HEK293 (cell line): ENCODE results near the gene MAP3K14.

Experiments
- HOXC10 ChIP-seq: sonication (generic); formaldehyde crosslinking; IDR thresholded peaks from 2 replicates; pipeline ENCODE4 v1.8.1; 2023; ENCODE audit warnings: mild to moderate bottlenecking, missing genetic modification reagents
- IKZF3 ChIP-seq: fragments of 450-650 bp; IDR thresholded peaks from 2 replicates; pipeline ENCODE4 v1.5.0; 2018; ENCODE audit warnings: missing biosample characterization, mild to moderate bottlenecking, missing genetic modification characterization, moderate library complexity
- KLF7 ChIP-seq: fragments of 450-650 bp; formaldehyde crosslinking; IDR thresholded peaks from 2 replicates; pipeline ENCODE4 v1.5.1; 2016; ENCODE audit warnings: missing biosample characterization, missing genetic modification characterization, borderline replicate concordance
- KLF8 ChIP-seq: fragments of 450-650 bp; formaldehyde crosslinking; IDR thresholded peaks from 2 replicates; pipeline ENCODE4 v1.5.1; 2016; ENCODE audit warnings: missing biosample characterization, missing genetic modification characterization
- OVOL3 ChIP-seq: fragments of 450-650 bp; formaldehyde crosslinking; IDR thresholded peaks from 2 replicates; pipeline ENCODE4 v1.5.1; 2016; ENCODE audit warnings: missing biosample characterization, missing genetic modification characterization
- RBAK ChIP-seq: fragments of 450-650 bp; formaldehyde crosslinking; IDR thresholded peaks from 2 replicates; pipeline ENCODE4 v1.5.1; 2016; ENCODE audit warnings: missing biosample characterization, missing genetic modification characterization
- WT1 ChIP-seq: fragments of 450-650 bp; formaldehyde crosslinking; IDR thresholded peaks from 2 replicates; pipeline ENCODE4 v1.5.1; 2016; ENCODE audit warnings: missing biosample characterization, missing genetic modification characterization
- YY2 ChIP-seq: fragments of 450-650 bp; formaldehyde crosslinking; IDR thresholded peaks from 2 replicates; pipeline ENCODE4 v1.5.1; 2016; ENCODE audit warnings: missing biosample characterization, missing genetic modification characterization
- ZNF121 ChIP-seq: fragments of 450-650 bp; formaldehyde crosslinking; IDR thresholded peaks from 2 replicates; pipeline ENCODE4 v1.5.1; 2016; ENCODE audit warnings: missing biosample characterization, missing genetic modification characterization
- ZNF133 ChIP-seq: fragments of 450-650 bp; formaldehyde crosslinking; IDR thresholded peaks from 2 replicates; pipeline ENCODE4 v1.5.1; 2016; ENCODE audit warnings: missing biosample characterization, missing genetic modification characterization
- ZNF138 ChIP-seq: fragments of 450-650 bp; formaldehyde crosslinking; IDR thresholded peaks from 2 replicates; pipeline ENCODE4 v1.5.1; 2016; ENCODE audit warnings: missing biosample characterization, missing genetic modification characterization, borderline replicate concordance
- ZNF140 ChIP-seq: fragments of 450-650 bp; formaldehyde crosslinking; IDR thresholded peaks from 2 replicates; pipeline ENCODE4 v1.5.1; 2016; ENCODE audit warnings: missing biosample characterization, missing genetic modification characterization
- ZNF146 ChIP-seq: fragments of 450-650 bp; formaldehyde crosslinking; IDR thresholded peaks from 2 replicates; pipeline ENCODE4 v1.5.1; 2016; ENCODE audit warnings: missing biosample characterization, missing genetic modification characterization
- ZNF155 ChIP-seq: fragments of 450-650 bp; formaldehyde crosslinking; IDR thresholded peaks from 2 replicates; pipeline ENCODE4 v1.5.1; 2016; ENCODE audit warnings: missing biosample characterization, missing genetic modification characterization
- ZNF169 ChIP-seq: fragments of 450-650 bp; formaldehyde crosslinking; IDR thresholded peaks from 2 replicates; pipeline ENCODE4 v1.5.1; 2016; ENCODE audit warnings: missing biosample characterization, missing genetic modification characterization
- ZNF202 ChIP-seq: fragments of 450-650 bp; formaldehyde crosslinking; IDR thresholded peaks from 2 replicates; pipeline ENCODE4 v1.5.1; 2016; ENCODE audit warnings: missing biosample characterization, missing genetic modification characterization, borderline replicate concordance
- ZNF23 ChIP-seq: fragments of 450-650 bp; formaldehyde crosslinking; IDR thresholded peaks from 2 replicates; pipeline ENCODE4 v1.5.1; 2016; ENCODE audit warnings: missing biosample characterization, missing genetic modification characterization, borderline replicate concordance
- ZNF24 ChIP-seq: fragments of 450-650 bp; formaldehyde crosslinking; IDR thresholded peaks from 2 replicates; pipeline ENCODE4 v1.5.1; 2016; ENCODE audit warnings: missing biosample characterization, missing genetic modification characterization
- ZNF266 ChIP-seq: fragments of 450-650 bp; formaldehyde crosslinking; IDR thresholded peaks from 2 replicates; pipeline ENCODE4 v1.5.1; 2016; ENCODE audit warnings: missing biosample characterization, missing genetic modification characterization, low read depth
- ZNF324 ChIP-seq: fragments of 450-650 bp; formaldehyde crosslinking; IDR thresholded peaks from 2 replicates; pipeline ENCODE4 v1.5.1; 2016; ENCODE audit warnings: missing biosample characterization, missing genetic modification characterization
- ZNF354C ChIP-seq: fragments of 450-650 bp; formaldehyde crosslinking; IDR thresholded peaks from 2 replicates; pipeline ENCODE4 v1.5.1; 2016; ENCODE audit warnings: missing biosample characterization, missing genetic modification characterization, low read depth, borderline replicate concordance
- ZNF366 ChIP-seq: fragments of 450-650 bp; formaldehyde crosslinking; conservative IDR thresholded peaks from 2 replicates; pipeline ENCODE4 v1.5.1; 2016; ENCODE audit warnings: missing biosample characterization, missing genetic modification characterization
- ZNF530 ChIP-seq: fragments of 450-650 bp; formaldehyde crosslinking; IDR thresholded peaks from 2 replicates; pipeline ENCODE4 v1.5.1; 2016; ENCODE audit warnings: low read depth, missing biosample characterization, missing genetic modification characterization
- ZNF555 ChIP-seq: fragments of 450-650 bp; formaldehyde crosslinking; conservative IDR thresholded peaks from 2 replicates; pipeline ENCODE4 v1.5.1; 2017; ENCODE audit warnings: missing biosample characterization, mild to moderate bottlenecking, missing genetic modification characterization, inconsistent platforms
- ZNF585B ChIP-seq: fragments of 450-650 bp; formaldehyde crosslinking; IDR thresholded peaks from 2 replicates; pipeline ENCODE4 v1.5.1; 2016; ENCODE audit warnings: missing biosample characterization, missing genetic modification characterization
- ZNF629 ChIP-seq: fragments of 450-650 bp; formaldehyde crosslinking; IDR thresholded peaks from 2 replicates; pipeline ENCODE4 v1.5.1; 2017; ENCODE audit warnings: missing biosample characterization, missing genetic modification characterization
- ZNF777 ChIP-seq: fragments of 450-650 bp; formaldehyde crosslinking; IDR thresholded peaks from 2 replicates; pipeline ENCODE4 v1.5.1; 2017; ENCODE audit warnings: missing biosample characterization, missing genetic modification characterization, borderline replicate concordance
- ZNF843 ChIP-seq: fragments of 450-650 bp; formaldehyde crosslinking; IDR thresholded peaks from 2 replicates; pipeline ENCODE4 v1.5.1; 2016; ENCODE audit warnings: missing biosample characterization, missing genetic modification characterization
- TF ChIP-seq, protein P1 (sequence below): fragments of 450-650 bp; formaldehyde crosslinking; IDR thresholded peaks from 2 replicates; pipeline ENCODE4 v1.5.1; 2016; ENCODE audit warnings: missing biosample characterization, missing genetic modification characterization, low read depth
- TF ChIP-seq, protein P2 (sequence below): fragments of 450-650 bp; formaldehyde crosslinking; IDR thresholded peaks from 2 replicates; pipeline ENCODE4 v1.5.1; 2017; ENCODE audit warnings: missing biosample characterization, mild to moderate bottlenecking, missing genetic modification characterization, moderate library complexity
- TF ChIP-seq, protein P3 (sequence below): fragments of 450-650 bp; formaldehyde crosslinking; IDR thresholded peaks from 2 replicates; pipeline ENCODE4 v1.5.1; 2016; ENCODE audit warnings: missing biosample characterization, missing genetic modification characterization
- TF ChIP-seq, protein P4 (sequence below): fragments of 450-650 bp; formaldehyde crosslinking; IDR thresholded peaks from 2 replicates; pipeline ENCODE4 v1.5.1; 2016; ENCODE audit warnings: missing biosample characterization, missing genetic modification characterization, borderline replicate concordance

Gene MAP3K14

DNA sequence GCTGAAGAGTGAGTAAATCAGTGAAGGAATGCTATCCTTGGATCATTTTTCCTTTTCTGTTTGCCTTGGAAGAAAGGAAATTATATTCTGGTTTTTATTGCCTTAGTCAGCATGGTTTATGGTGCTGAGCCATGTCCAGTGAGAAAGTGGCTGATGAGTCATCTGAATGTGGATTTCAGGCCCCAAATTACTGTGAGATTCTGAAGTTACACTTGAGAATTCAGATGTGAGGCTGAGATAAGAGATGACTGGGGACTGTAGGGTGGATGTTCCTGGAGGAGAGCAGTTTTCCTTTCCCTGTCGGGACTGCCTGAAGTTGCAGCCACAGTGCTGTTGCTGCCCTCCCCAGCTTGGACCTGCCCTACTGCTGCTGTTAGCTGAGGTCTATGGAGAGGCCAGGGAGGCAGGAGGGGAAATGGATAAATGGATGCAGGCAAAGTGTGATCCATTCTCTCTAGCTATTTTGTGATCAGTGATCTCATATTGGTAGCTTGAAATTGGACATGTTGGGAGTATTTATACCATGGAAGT is 4.2 kb upstream of the MAP3K14 start (continued):
- TF ChIP-seq, protein P1, sequence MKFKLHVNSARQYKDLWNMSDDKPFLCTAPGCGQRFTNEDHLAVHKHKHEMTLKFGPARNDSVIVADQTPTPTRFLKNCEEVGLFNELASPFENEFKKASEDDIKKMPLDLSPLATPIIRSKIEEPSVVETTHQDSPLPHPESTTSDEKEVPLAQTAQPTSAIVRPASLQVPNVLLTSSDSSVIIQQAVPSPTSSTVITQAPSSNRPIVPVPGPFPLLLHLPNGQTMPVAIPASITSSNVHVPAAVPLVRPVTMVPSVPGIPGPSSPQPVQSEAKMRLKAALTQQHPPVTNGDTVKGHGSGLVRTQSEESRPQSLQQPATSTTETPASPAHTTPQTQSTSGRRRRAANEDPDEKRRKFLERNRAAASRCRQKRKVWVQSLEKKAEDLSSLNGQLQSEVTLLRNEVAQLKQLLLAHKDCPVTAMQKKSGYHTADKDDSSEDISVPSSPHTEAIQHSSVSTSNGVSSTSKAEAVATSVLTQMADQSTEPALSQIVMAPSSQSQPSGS (tag by site-specific recombination) = peak; percentile 68
- TF ChIP-seq ZNF555 (tag by site-specific recombination) (no peak), ZNF133 (tag by site-specific recombination) (peak; percentile 51; the same call in 1 of the 2 replicates), OVOL3 (tag by site-specific recombination) (no peak), ZNF202 (tag by site-specific recombination) (no peak), KLF8 (tag by site-specific recombination) (peak; percentile 90), ZNF354C (tag by site-specific recombination) (no peak), WT1 (tag by site-specific recombination) (peak; percentile 71), ZNF138 (tag by site-specific recombination) (no peak), IKZF3 (tag by site-specific recombination) (peak; percentile 97), ZNF530 (no peak), ZNF23 (no peak), ZNF24 (tag by site-specific recombination) (peak; percentile 99), ZNF629 (tag by site-specific recombination) (peak; percentile 97), ZNF266 (tag by site-specific recombination) (no peak), ZNF169 (tag by site-specific recombination) (no peak), ZNF155 (tag by site-specific recombination) (no peak), ZNF146 (tag by site-specific recombination) (no peak), YY2 (tag by site-specific recombination) (no peak), ZNF777 (tag by site-specific recombination) (no peak), RBAK (tag by site-specific recombination) (no peak), ZNF121 (tag by site-specific recombination) (no peak), ZNF585B (tag by site-specific recombination) (no peak), ZNF843 (tag by site-specific recombination) (peak; percentile 93), ZNF140 (no peak), HOXC10 (CRISPR knock-in tag) (0 out of 2 replicates have a peak, but pooled peaks have one; percentile 73), ZNF366 (tag by site-specific recombination) (peak; percentile 100), KLF7 (no peak), ZNF324 (tag by site-specific recombination) (peak; percentile 73; the same call in 1 of the 2 replicates)
- TF ChIP-seq, protein P2, sequence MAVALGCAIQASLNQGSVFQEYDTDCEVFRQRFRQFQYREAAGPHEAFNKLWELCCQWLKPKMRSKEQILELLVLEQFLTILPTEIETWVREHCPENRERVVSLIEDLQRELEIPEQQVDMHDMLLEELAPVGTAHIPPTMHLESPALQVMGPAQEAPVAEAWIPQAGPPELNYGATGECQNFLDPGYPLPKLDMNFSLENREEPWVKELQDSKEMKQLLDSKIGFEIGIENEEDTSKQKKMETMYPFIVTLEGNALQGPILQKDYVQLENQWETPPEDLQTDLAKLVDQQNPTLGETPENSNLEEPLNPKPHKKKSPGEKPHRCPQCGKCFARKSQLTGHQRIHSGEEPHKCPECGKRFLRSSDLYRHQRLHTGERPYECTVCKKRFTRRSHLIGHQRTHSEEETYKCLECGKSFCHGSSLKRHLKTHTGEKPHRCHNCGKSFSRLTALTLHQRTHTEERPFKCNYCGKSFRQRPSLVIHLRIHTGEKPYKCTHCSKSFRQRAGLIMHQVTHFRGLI (tag by site-specific recombination) = no peak; the same call in 1 of the 2 replicates
- TF ChIP-seq, protein P3, sequence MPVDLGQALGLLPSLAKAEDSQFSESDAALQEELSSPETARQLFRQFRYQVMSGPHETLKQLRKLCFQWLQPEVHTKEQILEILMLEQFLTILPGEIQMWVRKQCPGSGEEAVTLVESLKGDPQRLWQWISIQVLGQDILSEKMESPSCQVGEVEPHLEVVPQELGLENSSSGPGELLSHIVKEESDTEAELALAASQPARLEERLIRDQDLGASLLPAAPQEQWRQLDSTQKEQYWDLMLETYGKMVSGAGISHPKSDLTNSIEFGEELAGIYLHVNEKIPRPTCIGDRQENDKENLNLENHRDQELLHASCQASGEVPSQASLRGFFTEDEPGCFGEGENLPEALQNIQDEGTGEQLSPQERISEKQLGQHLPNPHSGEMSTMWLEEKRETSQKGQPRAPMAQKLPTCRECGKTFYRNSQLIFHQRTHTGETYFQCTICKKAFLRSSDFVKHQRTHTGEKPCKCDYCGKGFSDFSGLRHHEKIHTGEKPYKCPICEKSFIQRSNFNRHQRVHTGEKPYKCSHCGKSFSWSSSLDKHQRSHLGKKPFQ = peak; percentile 89
- TF ChIP-seq, protein P4, sequence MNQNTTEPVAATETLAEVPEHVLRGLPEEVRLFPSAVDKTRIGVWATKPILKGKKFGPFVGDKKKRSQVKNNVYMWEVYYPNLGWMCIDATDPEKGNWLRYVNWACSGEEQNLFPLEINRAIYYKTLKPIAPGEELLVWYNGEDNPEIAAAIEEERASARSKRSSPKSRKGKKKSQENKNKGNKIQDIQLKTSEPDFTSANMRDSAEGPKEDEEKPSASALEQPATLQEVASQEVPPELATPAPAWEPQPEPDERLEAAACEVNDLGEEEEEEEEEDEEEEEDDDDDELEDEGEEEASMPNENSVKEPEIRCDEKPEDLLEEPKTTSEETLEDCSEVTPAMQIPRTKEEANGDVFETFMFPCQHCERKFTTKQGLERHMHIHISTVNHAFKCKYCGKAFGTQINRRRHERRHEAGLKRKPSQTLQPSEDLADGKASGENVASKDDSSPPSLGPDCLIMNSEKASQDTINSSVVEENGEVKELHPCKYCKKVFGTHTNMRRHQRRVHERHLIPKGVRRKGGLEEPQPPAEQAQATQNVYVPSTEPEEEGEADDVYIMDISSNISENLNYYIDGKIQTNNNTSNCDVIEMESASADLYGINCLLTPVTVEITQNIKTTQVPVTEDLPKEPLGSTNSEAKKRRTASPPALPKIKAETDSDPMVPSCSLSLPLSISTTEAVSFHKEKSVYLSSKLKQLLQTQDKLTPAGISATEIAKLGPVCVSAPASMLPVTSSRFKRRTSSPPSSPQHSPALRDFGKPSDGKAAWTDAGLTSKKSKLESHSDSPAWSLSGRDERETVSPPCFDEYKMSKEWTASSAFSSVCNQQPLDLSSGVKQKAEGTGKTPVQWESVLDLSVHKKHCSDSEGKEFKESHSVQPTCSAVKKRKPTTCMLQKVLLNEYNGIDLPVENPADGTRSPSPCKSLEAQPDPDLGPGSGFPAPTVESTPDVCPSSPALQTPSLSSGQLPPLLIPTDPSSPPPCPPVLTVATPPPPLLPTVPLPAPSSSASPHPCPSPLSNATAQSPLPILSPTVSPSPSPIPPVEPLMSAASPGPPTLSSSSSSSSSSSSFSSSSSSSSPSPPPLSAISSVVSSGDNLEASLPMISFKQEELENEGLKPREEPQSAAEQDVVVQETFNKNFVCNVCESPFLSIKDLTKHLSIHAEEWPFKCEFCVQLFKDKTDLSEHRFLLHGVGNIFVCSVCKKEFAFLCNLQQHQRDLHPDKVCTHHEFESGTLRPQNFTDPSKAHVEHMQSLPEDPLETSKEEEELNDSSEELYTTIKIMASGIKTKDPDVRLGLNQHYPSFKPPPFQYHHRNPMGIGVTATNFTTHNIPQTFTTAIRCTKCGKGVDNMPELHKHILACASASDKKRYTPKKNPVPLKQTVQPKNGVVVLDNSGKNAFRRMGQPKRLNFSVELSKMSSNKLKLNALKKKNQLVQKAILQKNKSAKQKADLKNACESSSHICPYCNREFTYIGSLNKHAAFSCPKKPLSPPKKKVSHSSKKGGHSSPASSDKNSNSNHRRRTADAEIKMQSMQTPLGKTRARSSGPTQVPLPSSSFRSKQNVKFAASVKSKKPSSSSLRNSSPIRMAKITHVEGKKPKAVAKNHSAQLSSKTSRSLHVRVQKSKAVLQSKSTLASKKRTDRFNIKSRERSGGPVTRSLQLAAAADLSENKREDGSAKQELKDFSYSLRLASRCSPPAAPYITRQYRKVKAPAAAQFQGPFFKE = no peak
